SKM-1 treated with dmso at 0.1 percent for 144 hours (cell line): Measurements from ENCODE around the gene MAGIX.
"Not testable (repeated sequence)": the region's sequence is repeated elsewhere in the genome, so short reads cannot be mapped to it uniquely, and the experiment has no call there.

Experiments used
- DNase-seq: peaks from one replicate; lab custom pipeline; 2025; ENCODE audit not compliant: unreplicated experiment; lab: John Stamatoyannopoulos, UW

The MAGIX gene

GRCh38 chrX:49162620-49163019 lies at the start of gene MAGIX:
TSS of gene MAGIX (plus strand) at chrX:49162758. CDS start at chrX:49162890, 132 bp downstream.
- no peak for DNase-seq

GRCh38 chrX:49116076-49116475 lies 46.5 kb upstream of the MAGIX start:
- no peak for DNase-seq

GRCh38 chrX:49116716-49117115 lies 45.8 kb upstream of the MAGIX start:
- no peak for DNase-seq

GRCh38 chrX:49117581-49117980 lies 45.0 kb upstream of the MAGIX start:
- no peak for DNase-seq

GRCh38 chrX:49120091-49120490 lies 42.5 kb upstream of the MAGIX start:
- DNase-seq = no peak

GRCh38 chrX:49122499-49122898 lies 40.1 kb upstream of the MAGIX start:
- no peak for DNase-seq

- DNase-seq = peak; percentile 52
Measured at GRCh38 chrX:49127742-49128258, 34.8 kb upstream of the MAGIX start.

- DNase-seq = peak; percentile 24
Measured at GRCh38 chrX:49129427-49129826, 33.1 kb upstream of the MAGIX start.

- DNase-seq = not testable (repeated sequence)
Measured at GRCh38 chrX:49132275-49132674, 30.3 kb upstream of the MAGIX start.

GRCh38 chrX:49133759-49134158 lies 28.8 kb upstream of the MAGIX start:
- no peak for DNase-seq

GRCh38 chrX:49137492-49137891 lies 25.1 kb upstream of the MAGIX start:
- no peak for DNase-seq

- no peak for DNase-seq
Measured at GRCh38 chrX:49139713-49140112, 22.8 kb upstream of the MAGIX start.

GRCh38 chrX:49142264-49142663 lies 20.3 kb upstream of the MAGIX start:
- not testable (repeated sequence) for DNase-seq

GRCh38 chrX:49143154-49143553 lies 19.4 kb upstream of the MAGIX start:
- not testable (repeated sequence) for DNase-seq

GRCh38 chrX:49147282-49147681 lies 15.3 kb upstream of the MAGIX start:
- no peak for DNase-seq

GRCh38 chrX:49147936-49148335 lies 14.6 kb upstream of the MAGIX start:
- DNase-seq = no peak

- DNase-seq = not testable (repeated sequence)
Measured at GRCh38 chrX:49148390-49149100, 14.0 kb upstream of the MAGIX start.

GRCh38 chrX:49149291-49149690 lies 13.3 kb upstream of the MAGIX start:
- not testable (repeated sequence) for DNase-seq

- DNase-seq = no peak
Measured at GRCh38 chrX:49153467-49153866, 9.1 kb upstream of the MAGIX start.

GRCh38 chrX:49155243-49155899 lies 7.2 kb upstream of the MAGIX start:
- no peak for DNase-seq

GRCh38 chrX:49155900-49156837 lies 6.4 kb upstream of the MAGIX start:
- DNase-seq = peak; percentile 26
